ENCODE measurements around the gene SLC22A5. TPM values are rescaled to one million over a fixed set of nuclear protein-coding genes. Genes with fewer than 3 reads are reported as not detected.

SLC22A5 gene
- total and polyA plus RNA-seq, 9 of the 15 experiments (the other 6 are each of a cell fraction or from before 2014, with no cell fraction given): 3.0 to 16.6 (median 8.3) TPM

DNA sequence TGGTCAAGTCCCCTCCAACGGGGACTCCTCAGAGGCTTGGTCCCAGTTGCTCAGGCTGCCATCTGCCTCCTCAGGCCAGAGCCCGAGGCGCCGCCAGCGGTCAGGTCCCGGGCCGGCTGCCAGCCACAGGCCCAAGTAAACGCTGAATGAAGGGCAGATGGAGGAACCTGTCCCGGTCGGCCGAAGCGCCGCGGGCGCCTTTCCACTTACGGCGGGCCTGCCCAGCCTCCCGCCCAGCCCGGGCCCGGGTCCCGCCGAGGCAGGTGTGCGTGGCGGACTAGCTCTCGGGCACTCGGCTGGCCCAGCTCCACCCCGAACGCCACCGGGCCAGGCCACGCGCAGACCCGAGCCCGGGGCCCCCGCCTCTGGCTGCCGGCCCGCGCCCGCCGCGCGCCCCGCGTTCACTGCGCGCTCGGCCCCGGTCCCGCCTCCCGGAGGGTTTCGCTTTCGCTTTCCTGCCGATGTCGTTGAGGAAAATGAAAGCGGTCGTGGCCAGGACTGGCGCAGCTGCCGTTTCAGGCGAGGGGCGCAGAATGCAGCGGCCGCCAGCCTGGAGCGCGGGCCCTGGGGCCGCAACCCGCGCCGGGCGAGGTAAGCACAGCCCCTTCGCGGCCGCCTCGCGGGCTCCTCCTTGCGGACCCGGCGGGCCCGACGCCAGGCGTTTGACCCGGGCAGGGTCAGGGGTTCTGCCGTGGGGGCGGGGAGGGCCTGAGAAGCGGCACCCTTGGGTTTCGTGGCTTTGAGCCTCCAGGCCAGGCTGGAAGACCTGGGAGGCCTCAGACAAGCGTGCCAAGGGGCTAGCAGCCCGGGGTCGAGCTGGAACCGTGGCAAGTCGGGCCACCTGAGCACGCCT is 41.2 kb downstream of the SLC22A5 start (continued):
- TF ChIP-seq STAT6 (CRISPR knock-in tag; IDR thresholded peaks at IDR 0.05) (peak; percentile 57; the same call in 1 of the 2 replicates), GTF2A2 (tag; IDR thresholded peaks at IDR 0.05) (0 out of 2 replicates have a peak, but pooled peaks have one; percentile 31), PML (IDR thresholded peaks at IDR 0.05; ENCODE audit: low read length) (peak; percentile 36; the same call in 1 of the 2 replicates), ARID2 (IDR thresholded peaks at IDR 0.05) (0 out of 2 replicates have a peak, but pooled peaks have one; percentile 14), ZNF24 (IDR thresholded peaks at IDR 0.05) (0 out of 2 replicates have a peak, but pooled peaks have one; percentile 21), RBM22 (IDR thresholded peaks at IDR 0.05; ENCODE audit: low read depth, low read length, poor library complexity, severe bottlenecking) (peak; percentile 47), NONO (IDR thresholded peaks at IDR 0.05; ENCODE audit: low read depth in 2 of 2, low read length in 1 of 2) (peak; percentile 68 to 82; a peak in 3 of 4 replicates), RBFOX2 (IDR thresholded peaks at IDR 0.05; ENCODE audit: low read depth, low read length) (peak; percentile 93), ZNF592 (IDR thresholded peaks at IDR 0.05) (peak; percentile 84; the same call in 1 of the 2 replicates), NR1H2 (CRISPR knock-in tag; IDR thresholded peaks at IDR 0.05) (0 out of 2 replicates have a peak, but pooled peaks have one; percentile 44)
- TF ChIP-seq, protein P1, sequence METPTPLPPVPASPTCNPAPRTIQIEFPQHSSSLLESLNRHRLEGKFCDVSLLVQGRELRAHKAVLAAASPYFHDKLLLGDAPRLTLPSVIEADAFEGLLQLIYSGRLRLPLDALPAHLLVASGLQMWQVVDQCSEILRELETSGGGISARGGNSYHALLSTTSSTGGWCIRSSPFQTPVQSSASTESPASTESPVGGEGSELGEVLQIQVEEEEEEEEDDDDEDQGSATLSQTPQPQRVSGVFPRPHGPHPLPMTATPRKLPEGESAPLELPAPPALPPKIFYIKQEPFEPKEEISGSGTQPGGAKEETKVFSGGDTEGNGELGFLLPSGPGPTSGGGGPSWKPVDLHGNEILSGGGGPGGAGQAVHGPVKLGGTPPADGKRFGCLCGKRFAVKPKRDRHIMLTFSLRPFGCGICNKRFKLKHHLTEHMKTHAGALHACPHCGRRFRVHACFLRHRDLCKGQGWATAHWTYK (CRISPR knock-in tag; IDR thresholded peaks at IDR 0.05): peak; percentile 80; the same call in 1 of the 2 replicates
- TF ChIP-seq, protein P2, sequence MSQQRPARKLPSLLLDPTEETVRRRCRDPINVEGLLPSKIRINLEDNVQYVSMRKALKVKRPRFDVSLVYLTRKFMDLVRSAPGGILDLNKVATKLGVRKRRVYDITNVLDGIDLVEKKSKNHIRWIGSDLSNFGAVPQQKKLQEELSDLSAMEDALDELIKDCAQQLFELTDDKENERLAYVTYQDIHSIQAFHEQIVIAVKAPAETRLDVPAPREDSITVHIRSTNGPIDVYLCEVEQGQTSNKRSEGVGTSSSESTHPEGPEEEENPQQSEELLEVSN (IDR thresholded peaks at IDR 0.05; ENCODE audit: borderline replicate concordance in 1 of 2, extremely low read depth in 1 of 2, insufficient read depth in 1 of 2, insufficient read length in 1 of 2, low read depth in 1 of 2, low read length in 1 of 2, poor library complexity in 1 of 2, severe bottlenecking in 1 of 2): peak; percentile 25 to 71
- TF ChIP-seq, protein P3, sequence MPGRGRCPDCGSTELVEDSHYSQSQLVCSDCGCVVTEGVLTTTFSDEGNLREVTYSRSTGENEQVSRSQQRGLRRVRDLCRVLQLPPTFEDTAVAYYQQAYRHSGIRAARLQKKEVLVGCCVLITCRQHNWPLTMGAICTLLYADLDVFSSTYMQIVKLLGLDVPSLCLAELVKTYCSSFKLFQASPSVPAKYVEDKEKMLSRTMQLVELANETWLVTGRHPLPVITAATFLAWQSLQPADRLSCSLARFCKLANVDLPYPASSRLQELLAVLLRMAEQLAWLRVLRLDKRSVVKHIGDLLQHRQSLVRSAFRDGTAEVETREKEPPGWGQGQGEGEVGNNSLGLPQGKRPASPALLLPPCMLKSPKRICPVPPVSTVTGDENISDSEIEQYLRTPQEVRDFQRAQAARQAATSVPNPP (IDR thresholded peaks at IDR 0.05; ENCODE audit: borderline replicate concordance, insufficient read depth, insufficient read length): no peak
